ENCODE measurements around the gene PHETA1.

Gene PHETA1

GRCh38 chr12:111369496-111370220, 763 bp upstream of the PHETA1 start:
- DNase-seq (ENCODE audit: low read depth): no peak

DNA sequence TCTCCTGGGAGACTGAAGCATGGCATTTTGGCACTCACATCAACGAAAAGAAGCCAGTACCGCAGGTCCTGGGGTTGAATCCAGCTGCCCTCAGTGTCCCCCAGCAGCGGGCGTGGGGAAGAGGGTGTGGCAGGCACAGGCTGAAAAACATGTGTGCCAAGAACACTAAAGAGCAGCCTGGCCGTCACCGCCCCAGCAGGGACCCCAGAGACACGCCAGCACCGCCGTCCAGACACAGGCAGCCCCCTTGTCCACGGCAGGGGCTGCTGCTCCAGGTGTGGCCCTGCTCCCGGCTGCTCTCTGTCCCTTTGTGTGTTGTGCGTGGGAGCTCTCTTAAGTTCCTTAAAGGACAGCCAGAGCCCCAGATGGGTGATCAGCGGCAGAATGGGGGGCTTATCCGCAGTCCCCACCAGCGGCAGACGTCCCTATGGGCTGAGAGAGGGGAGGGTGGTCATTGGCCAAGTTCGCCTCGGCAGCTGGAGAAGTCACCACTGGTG, 556 bp downstream of the PHETA1 start:
- DNase-seq (ENCODE audit: low read depth): no peak

GRCh38 chr12:111367661-111368221, 1.2 kb downstream of the PHETA1 start:
- DNase-seq (ENCODE audit: low read depth): no peak

- DNase-seq (ENCODE audit: low read depth): no peak
Measured at GRCh38 chr12:111366583-111366982, 2.3 kb downstream of the PHETA1 start.

DNA sequence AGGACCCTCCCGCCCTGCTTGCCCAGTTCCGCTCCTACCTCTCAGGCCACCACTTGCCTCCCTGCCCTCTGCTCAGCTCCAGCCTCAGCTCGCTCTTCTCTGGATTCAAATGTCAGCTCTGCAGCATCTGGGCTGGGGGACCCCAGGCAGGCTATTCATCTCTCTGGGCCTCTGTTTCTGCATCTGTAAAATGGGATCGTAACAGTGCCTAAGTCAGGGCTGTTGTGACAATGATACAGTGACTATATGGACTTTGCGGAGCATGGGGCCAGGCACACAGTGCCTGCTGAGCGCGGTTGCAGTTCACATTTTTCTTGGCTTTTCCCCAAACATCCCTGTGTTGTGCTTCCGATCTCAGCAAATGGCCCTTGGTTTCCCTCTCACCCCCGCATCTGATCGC, 2.8 kb downstream of the PHETA1 start:
- no peak for DNase-seq (ENCODE audit: low read depth)

GRCh38 chr12:111363578-111363977, 5.3 kb downstream of the PHETA1 start:
- DNase-seq (ENCODE audit: low read depth): peak; percentile 26

DNA sequence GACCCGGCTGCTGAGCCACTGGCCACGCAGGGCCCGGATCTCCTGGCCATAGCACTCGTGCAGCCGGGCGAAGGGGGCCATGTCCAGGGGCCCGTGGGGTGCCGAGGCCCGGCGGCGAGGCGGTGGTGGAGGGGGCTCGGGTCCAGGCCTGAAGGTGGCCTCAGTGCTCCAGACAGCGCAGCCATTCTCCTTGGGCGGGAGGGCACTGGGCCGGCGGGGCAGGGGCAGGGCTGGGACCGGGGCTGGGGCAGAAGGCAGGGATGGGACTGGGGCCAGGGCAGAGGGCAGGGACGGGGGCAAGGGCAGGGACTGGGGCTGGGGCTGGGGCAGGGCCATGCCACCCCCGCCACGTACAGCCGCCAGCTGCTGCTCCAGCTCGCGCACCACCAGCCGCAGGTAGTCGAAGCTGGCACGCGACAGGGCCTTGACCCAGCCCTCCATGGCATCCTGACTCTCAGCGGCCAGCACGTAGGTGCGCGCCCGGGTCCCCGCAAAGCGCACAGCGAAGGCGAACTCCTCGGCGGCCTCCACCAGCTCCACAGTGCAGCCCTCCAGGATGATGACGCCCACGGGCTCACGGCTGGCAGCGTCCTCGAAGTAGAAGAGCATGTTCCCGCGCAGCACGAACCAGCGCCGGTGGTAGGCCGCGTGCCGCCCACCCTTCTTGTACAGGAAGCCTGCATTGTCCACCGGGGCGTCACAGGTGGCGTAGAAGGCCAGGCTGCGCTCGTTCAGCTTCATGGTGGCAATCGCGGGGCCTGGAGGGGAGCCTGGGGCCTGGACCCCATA, 6.0 kb downstream of the PHETA1 start:
- no peak for DNase-seq (ENCODE audit: low read depth)

DNA sequence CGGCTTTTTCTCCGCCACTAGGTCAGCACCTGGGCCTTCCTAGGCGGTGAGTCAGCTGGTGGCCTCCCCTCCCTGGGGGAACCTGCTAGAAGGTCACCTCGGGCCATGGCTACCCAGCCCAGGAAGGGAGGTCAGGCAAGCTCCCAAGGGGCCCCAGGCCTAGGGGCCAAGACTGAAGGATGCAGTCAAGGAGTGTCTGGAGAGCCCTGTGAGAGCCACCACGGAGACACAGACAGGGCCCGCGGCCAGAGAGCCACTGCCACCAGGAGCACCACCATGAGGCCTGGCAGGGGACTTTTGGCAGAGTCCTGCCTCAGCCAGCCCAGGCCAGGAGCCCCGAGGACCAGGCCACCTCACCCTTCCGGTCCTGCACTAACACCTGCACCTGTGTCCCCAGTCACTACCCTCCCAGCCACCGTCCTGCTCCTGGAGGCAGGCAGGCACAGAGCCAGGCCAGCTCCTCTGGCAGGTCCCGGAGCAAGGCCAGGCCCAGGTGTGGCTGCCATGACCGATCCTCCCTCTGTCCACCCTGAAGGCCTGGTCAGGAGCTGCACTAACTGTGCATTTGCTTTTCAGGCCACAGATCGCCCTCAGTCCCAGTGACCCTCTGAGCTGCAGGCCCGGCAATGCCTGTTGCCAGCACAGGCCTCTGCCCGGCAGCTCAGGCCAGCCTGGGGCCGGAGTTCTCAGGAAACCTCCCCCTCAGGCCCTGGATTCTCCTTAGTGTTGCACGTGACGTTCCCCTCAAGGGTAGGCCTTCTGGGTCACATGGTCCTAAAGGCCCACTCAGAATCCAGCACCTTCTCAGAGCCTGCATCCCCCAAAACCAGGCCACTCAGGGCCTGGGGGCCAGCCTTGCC, 6.9 kb downstream of the PHETA1 start:
- DNase-seq (ENCODE audit: low read depth): no peak

DNA sequence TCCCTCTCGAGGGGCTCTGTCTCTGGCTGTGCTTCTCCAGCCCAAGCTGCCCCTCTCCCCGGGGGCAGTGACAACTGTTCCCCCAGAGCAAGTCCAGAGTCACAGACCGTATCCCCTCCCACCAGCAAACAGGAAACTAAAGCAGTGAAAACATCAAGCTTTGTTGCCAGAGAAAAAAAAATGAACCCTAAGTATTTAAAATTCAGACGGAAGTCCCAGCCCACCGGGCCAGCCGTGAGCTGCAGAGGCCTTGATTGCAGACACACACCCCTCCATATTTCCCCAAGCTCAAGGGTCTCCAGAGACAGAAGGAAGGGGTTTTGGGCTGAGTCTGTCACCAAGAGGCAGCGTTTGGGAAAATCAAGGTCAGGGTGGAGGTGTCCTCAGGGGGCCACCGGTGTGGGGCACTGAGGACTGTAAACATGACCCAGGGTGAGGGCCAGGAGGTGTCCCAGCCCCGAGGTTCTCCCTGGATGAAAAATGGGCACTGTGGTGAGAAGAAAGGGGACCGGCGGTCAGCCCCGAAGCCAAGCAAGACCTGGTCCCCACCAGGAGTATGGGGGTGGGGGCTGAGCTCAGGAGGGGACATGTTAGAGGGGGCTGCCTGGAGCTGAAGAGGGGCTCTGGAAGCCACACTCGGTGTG, 7.7 kb downstream of the PHETA1 start:
- no peak for DNase-seq (ENCODE audit: low read depth)

DNA sequence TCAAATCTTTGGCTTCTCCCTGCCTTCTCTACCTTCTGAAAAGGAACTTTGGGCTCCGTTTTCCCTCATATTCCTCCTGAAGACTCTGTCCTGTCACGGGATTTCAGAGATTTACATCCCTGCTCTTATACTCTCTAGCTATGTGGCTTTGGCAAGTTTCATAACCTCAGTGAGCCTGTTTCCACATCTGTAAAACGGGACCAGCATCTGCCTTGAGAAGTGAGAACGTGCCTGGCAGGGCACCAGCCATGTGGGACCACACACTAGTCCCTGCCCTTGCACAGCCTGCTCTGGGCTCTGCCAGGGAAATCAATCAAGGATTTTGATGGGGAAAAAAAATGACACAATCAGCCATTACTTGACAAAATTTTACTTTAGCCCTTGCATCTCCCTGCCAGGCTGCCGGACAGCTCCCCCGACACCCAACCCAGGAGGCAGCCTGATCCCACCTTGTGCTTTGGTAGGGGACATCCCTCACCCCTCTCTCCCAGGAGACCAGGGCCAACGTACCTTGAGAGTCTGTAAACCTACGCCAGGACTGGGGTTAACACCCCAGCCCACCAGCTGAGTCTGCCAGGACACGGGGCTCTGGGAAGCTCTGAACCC, 8.5 kb downstream of the PHETA1 start:
- DNase-seq (ENCODE audit: low read depth): no peak

DNA sequence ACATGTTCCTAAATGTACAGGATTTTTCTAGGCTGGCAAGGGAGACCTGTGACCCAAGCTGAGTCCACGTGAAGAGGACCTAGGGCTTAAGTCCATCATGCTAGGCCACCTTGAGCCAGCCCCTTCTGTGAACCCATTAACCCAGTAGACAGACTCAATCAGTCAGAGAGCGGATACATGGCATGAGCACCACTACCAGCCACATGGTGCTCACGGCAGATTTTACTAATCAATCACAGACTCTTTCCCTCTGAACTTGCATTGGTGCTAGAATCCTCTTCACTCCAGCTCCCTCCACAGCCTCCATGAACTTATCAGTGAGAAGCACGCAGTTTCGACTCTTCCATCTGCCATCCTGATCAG, 9.0 kb downstream of the PHETA1 start:
- DNase-seq (ENCODE audit: low read depth): no peak

GRCh38 chr12:111359231-111359913, 9.5 kb downstream of the PHETA1 start:
- DNase-seq (ENCODE audit: low read depth): no peak

DNA sequence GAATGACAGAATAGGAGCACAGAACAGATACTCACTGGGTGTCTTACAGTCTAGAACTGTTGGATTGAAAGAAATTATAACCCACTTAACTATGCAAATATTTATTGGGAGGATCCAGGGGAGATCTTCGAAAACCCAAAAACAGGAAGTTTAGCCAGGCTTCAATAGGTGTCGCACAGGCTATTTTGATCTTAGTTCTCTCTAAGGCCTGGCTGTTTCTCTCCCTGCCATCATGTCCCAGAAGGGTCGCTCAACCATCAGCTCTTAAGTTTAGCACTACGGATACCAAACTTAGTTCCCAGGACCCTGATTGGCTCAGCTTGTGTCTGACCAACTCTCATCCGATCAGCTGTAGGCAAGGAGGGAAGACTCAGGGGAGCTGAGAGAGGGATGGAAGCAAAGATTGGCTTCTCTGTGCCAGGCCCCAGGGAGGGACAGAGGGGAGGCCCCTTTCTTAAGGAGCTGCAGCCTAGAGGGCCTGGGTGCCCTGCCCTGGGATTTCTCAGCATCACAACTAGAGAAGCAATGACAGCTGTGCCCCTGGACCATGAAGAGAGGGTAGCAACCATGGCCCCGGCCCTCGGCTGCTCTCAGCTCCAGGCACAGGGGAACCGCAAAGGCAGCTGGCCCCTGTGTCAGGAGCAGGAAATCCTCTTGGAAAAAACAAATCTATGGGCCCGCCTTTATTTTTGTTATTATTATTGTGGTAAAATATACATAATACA, 13.5 kb downstream of the PHETA1 start:
- no peak for DNase-seq (ENCODE audit: low read depth)

GRCh38 chr12:111354511-111354910, 14.4 kb downstream of the PHETA1 start:
- no peak for DNase-seq (ENCODE audit: low read depth)

DNA sequence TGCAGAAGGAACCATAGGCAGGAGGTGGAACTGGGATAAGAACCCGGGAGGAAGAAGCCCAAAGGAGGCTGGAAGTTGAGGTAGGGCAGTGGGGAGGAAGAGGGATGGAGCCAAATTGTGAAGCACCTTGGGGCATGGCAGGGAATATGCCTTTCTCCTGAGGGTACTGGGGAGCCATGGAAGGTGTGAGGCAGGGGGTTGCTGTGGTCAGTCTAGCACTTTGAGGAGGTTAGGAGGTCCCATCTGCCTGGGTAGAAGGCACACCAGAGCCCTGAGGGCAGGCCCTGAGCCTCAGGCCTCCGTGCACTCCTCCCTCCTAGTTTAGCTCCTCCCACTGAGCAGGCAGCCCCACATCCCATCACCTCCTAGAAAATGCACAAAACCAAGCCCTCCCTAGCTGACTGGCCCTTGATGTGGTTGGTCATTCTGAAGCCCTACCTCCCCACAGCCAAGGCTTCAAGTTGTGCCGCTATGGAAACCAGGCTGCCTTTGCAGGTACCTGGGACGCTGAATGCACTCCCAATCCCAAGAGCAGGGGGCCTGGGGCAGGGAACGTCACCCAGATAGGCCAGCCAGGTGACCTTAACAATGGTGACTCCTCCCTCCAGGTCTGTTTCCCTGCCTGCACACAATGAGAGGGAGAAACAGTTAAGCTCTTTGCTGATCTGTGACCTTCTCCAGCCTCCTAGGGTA, 15.1 kb downstream of the PHETA1 start:
- DNase-seq (ENCODE audit: low read depth): no peak

- no peak for DNase-seq (ENCODE audit: low read depth)
Measured at GRCh38 chr12:111353026-111353425, 15.9 kb downstream of the PHETA1 start.

DNA sequence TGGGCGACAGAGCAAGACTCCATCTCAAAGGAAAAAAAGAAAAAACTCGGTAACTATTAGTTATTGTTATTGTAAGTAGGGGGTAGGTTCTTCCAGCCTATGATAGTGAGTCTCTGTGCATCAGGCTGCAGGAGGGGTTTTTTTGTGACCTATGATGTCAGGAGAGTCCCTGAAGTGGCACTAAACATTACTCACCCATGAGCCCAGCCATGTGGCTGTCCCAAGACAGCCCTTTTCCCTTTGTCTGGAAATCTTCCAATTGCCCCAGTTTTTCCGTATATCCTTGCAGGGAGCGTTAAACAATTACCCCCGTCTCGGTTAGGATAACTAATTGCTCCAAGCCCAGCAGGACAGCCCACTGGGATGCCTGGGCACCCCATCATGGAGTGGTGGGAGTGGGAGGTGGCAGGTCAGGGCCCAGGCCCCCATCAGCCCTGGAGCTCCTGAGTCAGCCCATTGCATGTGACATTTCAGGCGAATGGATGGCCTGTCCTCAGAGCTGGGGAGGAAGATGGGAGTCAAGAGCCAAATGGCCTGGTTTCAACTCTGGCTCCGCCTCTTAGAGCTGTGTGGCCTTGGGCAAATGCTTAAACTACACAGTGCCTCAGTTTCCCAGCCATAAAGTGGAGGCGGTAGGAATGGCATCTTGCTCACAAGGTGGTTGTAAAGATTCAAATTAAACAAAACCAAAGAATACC, 16.4 kb downstream of the PHETA1 start:
- DNase-seq (ENCODE audit: low read depth): no peak

GRCh38 chr12:111351026-111351425, 17.9 kb downstream of the PHETA1 start:
- DNase-seq (ENCODE audit: low read depth): no peak
